Mucosa of descending colon (tissue), 3 donors: ENCODE data around the gene RGSL1. TPM values are rescaled to one million over a fixed set of nuclear protein-coding genes. Genes with fewer than 3 reads are reported as not detected.

Source experiments
- ATAC-seq: fragments of 200-7000 bp; cut with Tn5 transposase; one replicate; pipeline ENCODE4 v1.9.1; 2020; ENCODE audit warnings: mild to moderate bottlenecking, moderate library complexity
- DNase-seq, 3 donors: peaks; one replicate each; pipeline ENCODE4 v3.0.0-alpha.2; 2020
- H3K36me3 ChIP-seq: fragments of 200-600 bp; one replicate; pipeline ENCODE4 v1.8.0; 2021; ENCODE audit warnings: low read depth, mild to moderate bottlenecking
- H3K4me1 ChIP-seq: fragments of 200-600 bp; one replicate; pipeline ENCODE4 v1.8.0; 2021; ENCODE audit warnings: low read depth, mild to moderate bottlenecking
- H3K4me3 ChIP-seq: fragments of 200-600 bp; one replicate; pipeline ENCODE4 v1.8.0; 2021; ENCODE audit warnings: mild to moderate bottlenecking
- H3K9me3 ChIP-seq: fragments of 200-600 bp; one replicate; pipeline ENCODE4 v1.8.0; 2021; ENCODE audit warnings: mild to moderate bottlenecking
- intact Hi-C, 2 donors: fragments of 100-400 bp; cut with DNase I in 1 of 2; cut with micrococcal nuclease in 1 of 2; formaldehyde crosslinking; loops; one replicate each; pipeline versions ENCODE4 v1.11.0 to v1.11.1; 2022; cut with DNase I, micrococcal nuclease
- total RNA-seq, 3 donors: library from RNA; stranded (reverse); fragmentation: NEBNext Ultra II Directional in 2 of 3; extraction: Animal tissue kit (Norgen Biotek cat#: 25700) in 2 of 3; gene quantifications; one replicate each; pipeline versions ENCODE4 v1.2.1 to v1.2.4, GENCODE V29; 2021 to 2023
- TF ChIP-seq, protein P1 (sequence below): fragments of 200-600 bp; IDR thresholded peaks from one replicate; pipeline ENCODE4 v1.8.0; 2022; ENCODE audit warnings: antibody characterized with exemption, mild to moderate bottlenecking
- donor health status: DM: no; HTN: no; CAD: no; lungs with moderate emphysema.
- donor health status: DM: no; HTN: no; CAD: no.
- donor health status: DM: no; HTN: yes; CAD: no.

The RGSL1 gene
- total RNA-seq, 3 donors from 2014 or later = not detected

DNA sequence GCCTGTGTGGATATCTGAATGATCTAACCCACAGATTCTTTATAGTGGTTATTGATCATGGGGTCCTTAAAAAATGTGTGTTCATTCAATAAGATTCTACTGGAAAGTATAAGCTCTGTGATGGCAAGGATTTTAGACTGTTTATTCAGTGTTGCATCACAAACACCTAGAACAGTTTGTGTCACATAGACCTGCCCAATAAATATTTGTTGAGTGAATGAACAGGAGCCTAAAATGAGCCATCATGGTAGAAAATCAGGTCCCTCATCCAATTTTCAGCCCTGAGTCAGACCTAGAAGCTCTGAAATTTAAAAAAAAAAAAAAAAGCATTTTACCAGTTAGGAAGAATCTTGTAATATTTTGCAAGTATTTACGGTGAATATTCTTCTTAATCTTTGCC is 2.3 kb upstream of the RGSL1 start:
- Histone ChIP-seq H3K4me3 (no peak overlapping the region), H3K36me3 (no peaks in the 10 kb centered on the region), H3K9me3 (no peaks in the 10 kb centered on the region), H3K4me1 (no peaks in the 10 kb centered on the region)
- TF ChIP-seq, protein P1, sequence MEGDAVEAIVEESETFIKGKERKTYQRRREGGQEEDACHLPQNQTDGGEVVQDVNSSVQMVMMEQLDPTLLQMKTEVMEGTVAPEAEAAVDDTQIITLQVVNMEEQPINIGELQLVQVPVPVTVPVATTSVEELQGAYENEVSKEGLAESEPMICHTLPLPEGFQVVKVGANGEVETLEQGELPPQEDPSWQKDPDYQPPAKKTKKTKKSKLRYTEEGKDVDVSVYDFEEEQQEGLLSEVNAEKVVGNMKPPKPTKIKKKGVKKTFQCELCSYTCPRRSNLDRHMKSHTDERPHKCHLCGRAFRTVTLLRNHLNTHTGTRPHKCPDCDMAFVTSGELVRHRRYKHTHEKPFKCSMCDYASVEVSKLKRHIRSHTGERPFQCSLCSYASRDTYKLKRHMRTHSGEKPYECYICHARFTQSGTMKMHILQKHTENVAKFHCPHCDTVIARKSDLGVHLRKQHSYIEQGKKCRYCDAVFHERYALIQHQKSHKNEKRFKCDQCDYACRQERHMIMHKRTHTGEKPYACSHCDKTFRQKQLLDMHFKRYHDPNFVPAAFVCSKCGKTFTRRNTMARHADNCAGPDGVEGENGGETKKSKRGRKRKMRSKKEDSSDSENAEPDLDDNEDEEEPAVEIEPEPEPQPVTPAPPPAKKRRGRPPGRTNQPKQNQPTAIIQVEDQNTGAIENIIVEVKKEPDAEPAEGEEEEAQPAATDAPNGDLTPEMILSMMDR = no peak
- ATAC-seq (no peak), DNase-seq (no peak)
- intact Hi-C loops = loop anchor here in 1 of 2 donors (5.0 kb wide), 1 partner anchor 150 kb away; no protein-coding TSS in a partner anchor

DNA sequence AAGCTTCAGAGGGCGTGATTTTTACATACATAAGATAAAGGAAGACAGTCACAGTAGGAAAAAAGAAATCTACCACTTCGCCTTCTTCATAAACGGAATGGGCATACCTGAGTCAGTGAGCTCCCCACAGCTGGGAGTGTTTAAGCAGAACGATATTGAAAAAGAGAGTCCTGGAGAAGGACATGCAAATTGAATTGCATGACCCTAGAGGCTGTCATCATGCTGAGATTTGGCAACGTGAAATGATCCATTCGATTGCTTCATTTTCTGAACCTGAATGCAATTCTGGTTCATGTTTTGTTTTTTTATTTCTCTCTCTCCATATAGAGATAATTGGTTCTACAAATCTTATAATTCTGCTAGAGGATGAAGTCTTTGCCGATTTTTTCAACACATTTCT is 3.7 kb downstream of the RGSL1 start:
- ATAC-seq = no peak

DNA sequence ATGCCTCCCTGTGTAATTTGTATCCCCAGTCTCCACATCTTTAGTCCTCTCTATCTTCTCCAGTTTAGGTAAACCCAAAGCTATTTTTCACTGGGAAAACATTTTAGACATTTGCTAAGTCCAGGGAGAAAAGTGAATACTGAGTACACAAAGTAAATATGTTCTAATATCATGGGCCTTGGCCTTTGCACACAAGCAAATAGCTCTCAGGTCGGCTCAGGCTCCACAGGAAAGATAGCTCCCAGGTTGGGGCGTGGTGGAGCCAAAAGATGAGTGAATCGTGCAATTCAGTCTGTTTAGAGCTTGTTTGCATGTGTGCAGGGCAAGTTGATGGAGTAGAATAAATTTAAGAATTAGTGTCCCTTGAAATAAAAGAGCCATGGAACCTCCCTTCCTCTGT is 7.9 kb downstream of the RGSL1 start:
- ATAC-seq = no peak
- intact Hi-C loops = no loop called here
- TF ChIP-seq, protein P1 = no peak

More for the DNA sequence above, 3.7 kb downstream of the RGSL1 start:
- no peak overlapping the region for H3K4me3 ChIP-seq
- DNase-seq = no peak
- H3K4me1 ChIP-seq = no peaks in the 10 kb centered on the region
- TF ChIP-seq, protein P1 = no peak
- H3K36me3 ChIP-seq = no peaks in the 10 kb centered on the region
- no peaks in the 10 kb centered on the region for H3K9me3 ChIP-seq
- intact Hi-C loops = no loop called here

DNA sequence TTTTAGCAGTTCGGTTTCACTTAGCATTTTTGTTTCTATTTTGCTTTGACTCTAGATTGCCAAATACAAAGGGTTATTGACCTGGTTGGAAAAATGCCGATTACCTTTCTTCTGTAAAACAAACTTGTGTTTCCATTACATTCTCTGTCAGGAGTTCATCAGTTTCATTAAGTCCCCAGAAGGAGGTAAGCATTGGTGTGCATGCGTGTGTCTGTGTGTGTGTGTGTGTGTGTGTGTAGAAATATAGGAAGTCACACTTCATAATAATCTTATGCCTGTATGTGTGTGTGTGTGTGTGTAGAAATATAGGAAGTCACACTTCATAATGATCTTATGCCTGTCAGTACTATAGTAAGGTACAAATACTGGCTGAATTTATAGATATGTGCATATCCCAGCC is 10.0 kb downstream of the RGSL1 start:
- TF ChIP-seq, protein P1 = no peak
- Histone ChIP-seq H3K36me3 (no peaks in the 10 kb centered on the region), H3K4me1 (no peaks in the 10 kb centered on the region), H3K9me3 (no peaks in the 10 kb centered on the region), H3K4me3 (no peak overlapping the region)
- ATAC-seq = no peak
- intact Hi-C loops = no loop called here
- DNase-seq = no peak

More for the DNA sequence above, 7.9 kb downstream of the RGSL1 start:
- H3K4me1 ChIP-seq = no peaks in the 10 kb centered on the region
- H3K36me3 ChIP-seq = no peaks in the 10 kb centered on the region
- no peaks in the 10 kb centered on the region for H3K9me3 ChIP-seq
- no peak for DNase-seq
- H3K4me3 ChIP-seq = no peak overlapping the region

DNA sequence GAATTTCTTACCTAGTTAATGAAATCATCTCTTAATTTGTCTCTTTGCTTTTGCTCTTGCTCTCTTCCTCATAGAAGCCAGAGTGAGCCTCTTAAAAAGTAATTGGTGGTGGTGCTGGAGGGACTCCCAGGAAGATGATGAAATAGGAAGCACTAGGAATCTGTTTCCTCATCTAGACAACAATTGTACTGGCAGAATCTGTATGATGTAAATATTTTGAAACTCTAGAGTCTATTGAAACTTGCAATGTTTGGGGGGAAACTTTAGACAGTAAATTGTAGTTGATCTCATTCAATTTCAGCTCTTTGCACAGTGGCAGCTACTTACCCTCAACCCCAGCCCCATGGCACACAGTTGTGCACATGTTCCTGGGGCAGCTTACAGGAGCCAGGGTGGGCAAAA is 10.6 kb downstream of the RGSL1 start:
- no peak for ATAC-seq
- Histone ChIP-seq H3K9me3 (no peaks in the 10 kb centered on the region), H3K4me3 (no peak overlapping the region), H3K36me3 (no peaks in the 10 kb centered on the region), H3K4me1 (no peaks in the 10 kb centered on the region)
- no peak for DNase-seq
- TF ChIP-seq, protein P1 = no peak
- intact Hi-C loops = no loop called here

DNA sequence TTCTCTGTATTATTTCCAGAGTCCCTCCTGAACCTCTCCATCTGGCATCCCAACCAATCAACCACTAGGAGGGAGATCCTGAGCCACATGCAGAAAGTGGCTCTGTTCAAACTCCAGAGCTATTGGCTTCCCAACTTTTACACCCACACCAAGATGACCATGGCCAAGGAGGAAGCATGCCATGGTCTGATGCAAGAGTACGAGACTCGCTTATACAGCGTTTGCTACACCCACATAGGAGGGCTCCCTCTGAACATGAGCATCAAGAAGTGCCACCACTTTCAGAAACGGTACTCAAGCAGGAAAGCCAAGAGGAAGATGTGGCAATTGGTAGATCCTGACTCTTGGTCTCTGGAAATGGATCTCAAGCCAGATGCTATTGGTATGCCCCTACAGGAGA is 23.6 kb downstream of the RGSL1 start:
- H3K36me3 ChIP-seq = no peaks in the 10 kb centered on the region
- no peaks in the 10 kb centered on the region for H3K4me1 ChIP-seq
- no peak overlapping the region for H3K4me3 ChIP-seq
- TF ChIP-seq, protein P1 = no peak
- ATAC-seq (no peak), DNase-seq (no peak)
- no peaks in the 10 kb centered on the region for H3K9me3 ChIP-seq
- intact Hi-C loops = no loop called here
